ENCODE results near the gene TEKT5.
"Not testable (repeated sequence)": the region's sequence is repeated elsewhere in the genome, so short reads cannot be mapped to it uniquely, and the experiment has no call there.

TEKT5 gene

GRCh38 chr16:10657925-10658324 lies 36.8 kb downstream of the TEKT5 start:
- no peak for DNase-seq

GRCh38 chr16:10656618-10657017 lies 38.1 kb downstream of the TEKT5 start:
- no peak for DNase-seq

- no peak for DNase-seq
Measured at GRCh38 chr16:10655415-10655977, 39.2 kb downstream of the TEKT5 start.

- DNase-seq: no peak
Measured at GRCh38 chr16:10654592-10655414, 39.9 kb downstream of the TEKT5 start.

DNA sequence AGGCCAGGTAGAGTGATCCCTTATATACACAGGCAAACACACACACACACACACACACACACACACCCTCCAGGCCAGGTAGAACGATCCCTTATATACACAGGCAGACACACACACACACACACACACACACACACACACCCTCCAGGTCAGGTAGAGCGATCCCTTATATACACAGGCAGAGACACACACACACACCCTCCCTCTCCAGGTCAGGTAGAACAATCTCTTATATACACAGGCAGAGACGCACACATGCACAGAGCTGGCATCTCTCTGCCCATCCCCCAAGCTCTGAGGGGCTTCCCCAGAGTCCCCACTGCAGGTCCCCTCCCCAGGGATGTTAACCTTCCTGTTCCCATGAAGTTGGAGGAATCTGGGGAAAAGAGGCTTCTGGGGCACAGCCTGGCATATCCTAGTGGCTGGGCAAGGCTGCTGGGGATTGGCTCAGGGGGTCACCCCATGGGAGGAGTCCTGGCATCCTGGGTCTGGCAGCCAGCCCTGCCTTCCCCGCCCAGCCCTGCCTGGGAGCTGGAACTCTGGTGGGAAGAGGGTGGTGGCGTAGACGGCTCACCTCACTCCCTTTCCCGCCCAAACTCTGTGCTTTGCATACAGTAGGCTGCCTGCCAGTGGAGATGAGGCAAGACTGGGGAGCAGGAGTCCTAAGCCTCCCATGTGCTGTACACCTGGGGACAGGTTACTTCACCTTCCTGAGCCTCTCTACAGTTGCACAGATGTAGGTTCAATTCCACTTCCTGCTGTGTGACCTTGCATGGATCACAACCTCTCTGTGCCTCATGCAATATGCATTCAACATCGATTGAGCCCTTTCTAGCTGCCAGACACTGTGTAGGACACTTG lies 41.8 kb downstream of the TEKT5 start:
- no peak for DNase-seq

DNA sequence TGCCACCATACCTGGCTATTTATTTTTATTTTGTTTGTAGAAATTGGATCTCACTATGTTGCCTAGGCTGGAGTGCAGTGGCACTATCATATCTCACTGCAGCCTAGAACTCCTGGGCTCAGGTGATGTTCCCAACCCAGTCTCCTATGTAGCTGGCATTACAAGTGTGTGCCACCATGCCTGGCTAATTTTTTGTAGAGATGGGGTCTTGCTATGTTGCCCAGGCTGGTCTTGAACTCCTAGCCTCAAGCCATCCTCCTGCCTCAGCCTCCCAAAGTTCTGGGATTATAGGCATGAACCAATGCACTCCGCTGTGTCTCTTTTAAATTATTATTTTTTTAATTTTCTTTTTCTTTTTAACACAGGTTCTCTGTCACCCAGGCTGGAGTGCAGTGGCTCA lies 45.6 kb downstream of the TEKT5 start:
- DNase-seq: not testable (repeated sequence)

DNA sequence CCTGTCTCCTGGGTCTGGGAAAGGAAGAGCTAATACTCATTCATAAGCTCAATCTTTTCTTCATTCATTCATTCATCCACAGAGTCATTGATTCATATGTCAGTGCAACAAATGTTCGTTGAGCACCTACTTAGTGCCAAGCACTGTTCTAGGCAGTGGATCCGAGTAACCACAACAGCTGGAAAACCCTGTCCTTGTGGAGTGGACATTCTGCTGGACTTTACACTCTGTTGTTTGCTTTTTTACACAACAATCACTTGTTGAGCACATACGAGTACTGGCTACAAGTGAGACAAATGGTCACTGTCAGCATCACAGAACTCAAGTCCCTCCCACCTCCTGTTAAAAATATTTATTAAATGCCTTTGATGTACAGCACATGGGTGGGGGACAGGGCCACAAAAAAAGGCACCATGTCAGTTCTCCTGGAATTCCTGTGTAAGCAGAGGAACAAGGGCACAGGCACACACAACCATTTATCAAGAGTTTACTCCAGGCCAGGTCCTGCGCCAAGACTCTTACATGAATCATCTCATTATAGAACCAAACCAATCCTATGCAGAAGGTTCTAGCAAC lies 46.9 kb downstream of the TEKT5 start:
- no peak for DNase-seq

GRCh38 chr16:10647264-10647720 lies 47.4 kb downstream of the TEKT5 start:
- no peak for DNase-seq

DNA sequence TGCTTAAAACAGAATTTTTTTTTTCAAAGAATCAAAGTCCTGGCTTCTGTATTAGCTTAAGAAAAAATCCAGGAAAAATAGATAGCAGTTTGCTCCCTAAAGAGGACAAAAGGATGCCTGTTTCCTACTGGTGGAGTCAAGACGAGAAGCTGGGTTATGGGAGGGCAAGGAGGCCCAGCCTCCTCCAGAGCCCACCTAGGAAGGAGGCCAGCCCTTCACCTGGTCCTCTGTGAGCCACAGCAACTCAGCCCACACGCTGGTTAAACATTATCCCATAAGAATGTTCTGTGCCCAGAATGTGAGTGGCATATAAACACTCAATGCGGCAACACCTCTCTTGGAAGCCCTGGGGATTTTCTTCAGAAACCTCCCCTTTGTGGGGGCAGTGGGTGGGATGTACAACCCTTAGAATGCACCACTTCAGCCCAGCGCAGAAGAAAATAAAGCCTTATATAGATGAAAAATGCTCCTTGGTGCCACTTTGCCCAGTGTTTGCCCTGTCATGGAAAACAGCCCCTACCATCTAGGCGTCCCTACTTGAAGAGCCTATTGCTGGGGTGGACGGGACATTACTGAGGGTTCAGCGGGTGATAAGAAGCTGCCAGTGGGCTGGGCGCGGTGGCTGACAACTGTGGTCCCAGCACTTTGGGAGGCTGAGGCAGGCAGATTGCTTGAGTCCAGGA lies 48.0 kb downstream of the TEKT5 start:
- no peak for DNase-seq

DNA sequence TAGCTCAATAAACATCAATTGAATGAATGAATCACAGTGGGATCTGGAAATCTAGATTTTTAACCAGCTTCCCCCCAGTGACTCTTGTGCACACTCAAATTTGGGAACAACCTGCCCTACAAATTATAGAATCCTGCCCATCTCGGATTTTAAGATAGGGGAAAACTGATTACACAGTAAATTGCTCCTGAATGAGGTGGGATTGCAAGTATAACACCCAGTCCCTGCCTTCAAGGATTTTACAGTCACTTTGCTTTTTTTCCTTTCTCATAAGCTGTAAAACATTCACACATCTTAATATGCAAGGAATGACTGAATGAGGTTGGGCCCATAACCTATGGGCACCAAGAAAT lies 48.5 kb downstream of the TEKT5 start:
- DNase-seq: no peak

- DNase-seq: no peak
Measured at GRCh38 chr16:10644092-10644491, 50.6 kb downstream of the TEKT5 start.

DNA sequence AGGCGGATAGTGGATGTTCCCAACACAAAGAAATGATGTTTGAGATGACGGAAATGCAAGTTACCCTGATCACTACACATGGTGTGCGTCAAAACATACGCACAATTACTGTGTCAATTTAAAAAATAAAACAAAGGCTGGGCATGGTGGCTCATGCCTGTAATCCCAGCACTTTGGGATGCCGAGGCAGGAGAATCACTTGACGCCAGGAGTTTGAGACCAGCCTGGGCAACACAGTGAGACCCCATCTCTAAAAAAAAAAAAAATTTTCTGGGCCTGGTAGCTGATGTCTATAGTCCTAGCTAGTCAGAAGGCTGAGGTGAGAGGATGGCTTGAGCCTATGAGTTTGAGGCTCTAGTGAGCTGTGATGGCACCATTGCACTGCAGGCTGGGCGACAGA lies 51.8 kb downstream of the TEKT5 start:
- DNase-seq: no peak

GRCh38 chr16:10641953-10642949 lies 52.5 kb downstream of the TEKT5 start:
- no peak for DNase-seq

- no peak for DNase-seq
Measured at GRCh38 chr16:10641555-10641952, 53.2 kb downstream of the TEKT5 start.

GRCh38 chr16:10640934-10641333 lies 53.8 kb downstream of the TEKT5 start:
- no peak for DNase-seq

- DNase-seq: no peak
Measured at GRCh38 chr16:10638101-10638500, 56.6 kb downstream of the TEKT5 start.

DNA sequence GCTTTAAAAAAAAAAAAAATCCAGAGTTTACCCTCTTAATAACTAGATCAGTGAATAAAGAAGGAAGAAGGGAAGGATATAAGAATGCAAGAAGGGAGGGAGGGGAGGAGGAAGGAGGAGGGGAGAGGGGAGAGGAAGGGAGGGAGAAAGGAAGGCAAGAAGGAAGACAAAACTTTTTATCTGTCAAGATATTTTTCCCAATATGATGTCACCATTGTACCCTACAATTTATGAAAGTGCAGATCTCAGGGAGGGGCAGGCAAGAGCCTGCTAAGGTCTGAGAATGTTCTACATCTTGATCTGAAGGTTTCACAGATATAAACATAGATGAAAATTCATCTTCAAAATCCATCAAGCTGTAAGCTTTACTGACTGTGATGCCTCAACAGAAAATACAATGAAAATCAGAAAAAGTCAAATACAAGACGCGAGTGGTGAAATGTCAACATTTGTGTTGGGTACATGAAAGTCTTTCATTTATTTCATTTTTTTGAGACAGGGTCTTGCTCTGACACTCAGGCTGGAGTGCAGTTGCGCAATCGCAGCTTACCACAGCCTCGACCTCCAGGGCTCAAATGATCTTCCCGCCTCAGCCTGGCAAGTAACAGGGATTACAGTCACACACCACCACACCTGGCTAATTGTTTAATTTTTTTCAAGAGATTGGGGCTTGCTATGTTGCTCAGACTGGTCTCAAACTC lies 57.2 kb downstream of the TEKT5 start:
- DNase-seq: no peak

DNA sequence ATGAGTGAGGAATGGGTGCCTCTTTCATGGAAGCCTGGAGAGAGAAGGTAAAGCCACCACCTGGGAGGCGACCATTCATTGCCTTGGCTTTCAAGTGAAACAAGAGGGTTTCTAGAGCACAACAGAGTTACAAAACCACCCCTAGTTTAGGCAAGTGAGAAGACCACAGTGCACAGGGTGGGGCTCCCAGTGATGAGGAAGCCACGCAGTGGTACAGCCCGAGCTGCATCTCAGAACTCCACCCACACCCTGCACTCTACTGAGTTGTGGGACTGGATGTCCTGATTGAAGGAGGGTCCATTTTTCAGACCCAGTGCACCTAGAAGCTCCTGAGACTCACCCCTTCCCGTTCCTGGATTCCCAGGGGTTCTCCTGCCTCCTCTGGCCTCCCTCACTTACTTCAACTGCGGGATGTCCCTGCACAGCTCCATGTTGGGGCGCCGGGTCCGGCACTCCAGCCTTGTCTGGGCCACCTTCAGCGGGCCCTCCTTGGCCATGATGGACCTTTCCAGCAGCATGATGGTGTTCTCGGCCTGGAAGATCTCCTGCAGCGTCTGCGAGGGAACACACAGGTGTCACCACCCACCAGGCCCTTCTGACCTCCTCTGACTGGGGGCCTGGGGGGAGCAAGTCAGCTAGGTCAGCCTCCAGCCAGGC lies 59.2 kb downstream of the TEKT5 start:
- DNase-seq: no peak

DNA sequence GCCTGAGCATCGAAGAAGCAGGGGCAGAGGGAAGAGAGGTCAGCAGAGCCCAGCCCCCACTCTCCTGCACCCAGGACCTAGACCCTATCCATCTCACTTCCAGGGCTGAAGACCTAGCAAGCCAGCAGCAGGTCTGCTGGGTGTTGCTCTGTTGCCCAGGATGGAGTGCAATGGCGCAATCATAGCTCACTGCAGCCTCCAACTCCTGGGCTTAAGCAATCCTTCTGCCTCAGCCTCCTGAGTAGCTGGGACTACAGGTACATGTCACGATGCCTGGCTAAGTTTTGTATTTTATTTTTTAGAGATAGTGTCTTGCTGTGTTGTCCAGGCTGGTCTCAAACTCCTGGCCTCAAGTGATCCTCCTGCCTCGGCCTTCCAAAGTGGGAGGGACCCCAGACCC lies 61.3 kb downstream of the TEKT5 start:
- not testable (repeated sequence) for DNase-seq

DNA sequence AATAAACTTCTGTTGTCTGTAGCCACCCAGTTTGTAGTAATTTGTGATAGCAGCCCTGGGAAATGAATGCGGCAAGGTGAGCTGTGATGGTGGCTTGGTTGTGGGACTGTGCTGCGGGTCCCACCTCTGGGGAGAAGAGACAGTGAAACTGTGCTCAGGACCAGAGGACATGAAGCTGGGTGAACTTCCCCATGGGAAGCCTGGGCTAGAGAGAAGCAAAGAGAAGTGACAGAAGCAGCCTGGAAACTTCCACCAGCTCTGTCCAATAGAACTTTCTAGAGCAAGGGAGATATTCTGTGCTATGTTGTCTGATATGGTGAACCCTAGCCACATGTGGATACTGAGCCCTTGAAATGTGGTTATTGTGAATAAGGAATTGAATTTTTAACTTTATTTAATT lies 62.8 kb downstream of the TEKT5 start:
- DNase-seq: no peak
